BLaER1 treated with 17β-estradiol and CSF1 and Interleukin-3, amounts not matched to agents 10 nM and 100 nM (cell line): ENCODE data around the gene TRIM28.
"Not testable (repeated sequence)": the region's sequence is repeated elsewhere in the genome, so short reads cannot be mapped to it uniquely, and the experiment has no call there.

Source experiments
- H3K27ac ChIP-seq, 11 experiments: shearing (Covaris generic); formaldehyde crosslinking; 2 replicates each; pipeline ENCODE4 v1.8.1; 2022
- H3K27me3 ChIP-seq, 11 experiments: shearing (Covaris generic); formaldehyde crosslinking; 2 replicates each; pipeline ENCODE4 v1.8.1; 2022
- H3K36me3 ChIP-seq, 11 experiments: shearing (Covaris generic); formaldehyde crosslinking; 2 replicates each; pipeline ENCODE4 v1.8.1; 2022
- H3K4me1 ChIP-seq, 10 experiments: shearing (Covaris generic); formaldehyde crosslinking; 2 replicates each; pipeline ENCODE4 v1.8.1; 2022
- H3K4me2 ChIP-seq, 11 experiments: shearing (Covaris generic); formaldehyde crosslinking; 2 replicates each; pipeline ENCODE4 v1.8.1; 2022
- H3K4me3 ChIP-seq, 10 experiments: shearing (Covaris generic); formaldehyde crosslinking; 2 replicates each; pipeline ENCODE4 v1.8.1; 2022
- H3K9ac ChIP-seq, 11 experiments: shearing (Covaris generic); formaldehyde crosslinking; 2 replicates each; pipeline ENCODE4 v1.8.1; 2022
- H3K9me3 ChIP-seq, 11 experiments: shearing (Covaris generic); formaldehyde crosslinking; replicated peaks in 1 of 11; 2 replicates each; pipeline ENCODE4 v1.8.1; 2022
- H4K20me1 ChIP-seq, 11 experiments: shearing (Covaris generic); formaldehyde crosslinking; 2 replicates each; pipeline ENCODE4 v1.8.1; 2022
- Cebpa-rat ChIP-seq, 11 experiments: shearing (Covaris generic); IDR thresholded peaks; 2 replicates each; pipeline ENCODE4 v1.8.1; 2022

The TRIM28 gene

DNA sequence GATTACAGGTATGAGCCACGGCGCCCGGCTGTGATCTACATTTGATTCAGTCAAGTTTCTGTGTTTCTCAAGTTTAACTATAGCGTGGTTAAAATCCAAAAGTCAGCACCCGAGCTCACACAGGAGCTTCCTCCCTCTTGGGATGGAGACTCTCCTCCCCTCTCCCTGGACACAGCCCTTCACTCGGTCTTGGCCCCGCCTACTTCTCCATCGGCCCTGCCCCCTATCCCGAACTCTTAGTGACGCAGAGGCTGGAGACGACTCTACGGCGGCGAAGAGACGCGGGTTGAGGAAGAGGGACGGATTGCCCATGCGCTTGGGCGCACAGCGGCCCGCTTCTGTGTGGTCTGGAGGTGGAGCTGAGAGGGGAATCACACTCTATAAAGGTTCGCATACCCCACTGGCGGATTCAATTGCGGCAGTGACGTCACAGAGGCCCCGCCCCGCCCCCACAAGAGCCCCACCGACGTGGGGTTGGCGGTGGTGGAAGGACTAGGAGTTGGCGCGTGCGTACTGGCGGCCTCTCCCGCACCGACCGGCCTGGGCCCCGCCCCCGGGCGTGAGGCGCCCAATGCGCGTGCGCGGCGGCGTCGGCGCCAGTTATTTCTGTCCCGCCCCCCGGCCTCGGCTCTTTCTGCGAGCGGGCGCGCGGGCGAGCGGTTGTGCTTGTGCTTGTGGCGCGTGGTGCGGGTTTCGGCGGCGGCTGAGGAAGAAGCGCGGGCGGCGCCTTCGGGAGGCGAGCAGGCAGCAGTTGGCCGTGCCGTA, at the start of gene TRIM28:
TSS of gene TRIM28 (plus strand) at position 239 of the 765 bp plus-strand sequence. CDS start 694 bp downstream, outside the sequence.
- Histone ChIP-seq H3K4me1 (peaks cover 25 to 55% (median 41%) of the 10 kb centered on the region in 10 experiments), H3K27me3 (peaks cover 0 to 4% (median 0%) of the 10 kb centered on the region in 11 experiments; a peak in 2 of 22 replicates), H3K4me3 (peak within 1 kb of the TSS; percentile 90 to 100 (median 100)), H3K4me2 (peak within 1 kb of the TSS; percentile 94 to 100 (median 98)), H3K9me3 (peaks cover 0 to 6% (median 0%) of the 10 kb centered on the region in 11 experiments; a peak in 4 of 22 replicates), H3K27ac (peak within 1 kb of the TSS; percentile 88 to 99 (median 96)), H3K36me3 (peaks cover 28 to 43% (median 40%) of the 10 kb centered on the region in 11 experiments), H3K9ac (peak within 1 kb of the TSS; percentile 89 to 100 (median 96)), H4K20me1 (peaks cover 42 to 47% (median 46%) of the 10 kb centered on the region in 11 experiments)
- TF ChIP-seq Cebpa-rat (IDR thresholded peaks at IDR 0.05), result no peak

DNA sequence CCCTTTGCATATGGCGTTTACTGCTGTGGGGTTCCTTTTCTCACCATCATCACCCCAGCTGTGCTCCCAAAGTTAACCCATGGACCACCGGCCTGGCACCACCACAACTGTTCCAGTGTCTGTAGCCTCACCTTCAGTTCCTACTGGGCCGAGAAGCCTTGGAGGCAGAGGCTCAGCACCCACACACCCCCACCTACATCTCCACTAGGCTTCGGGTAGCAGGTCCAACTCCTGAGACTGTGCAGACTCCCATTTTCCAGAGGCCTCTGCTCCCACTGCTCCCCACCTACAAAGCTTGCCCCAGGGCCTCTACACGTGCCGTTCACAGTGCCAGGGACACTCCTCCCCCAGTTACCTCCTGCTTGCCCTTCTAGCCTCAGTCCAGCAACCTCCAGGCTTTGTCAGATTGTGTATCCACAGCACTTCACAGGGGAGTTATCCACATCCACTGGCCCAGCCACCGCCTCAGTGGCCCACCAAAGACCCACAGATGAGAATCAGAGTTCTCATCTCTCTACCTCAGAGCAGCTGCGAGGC, 46.2 kb upstream of the TRIM28 start:
- Histone ChIP-seq H3K9ac (peak overlapping the region in 3 of 11 experiments; percentile 74 to 78 (median 75); a peak in 5 of 22 replicates), H3K27ac (peak overlapping the region in 1 of 11 experiments; percentile 56; a peak in 2 of 22 replicates), H3K9me3 (peaks cover 0 to 9% (median 0%) of the 10 kb centered on the region in 11 experiments; a peak in 3 of 22 replicates), H3K4me1 (peaks cover 17 to 32% (median 25%) of the 10 kb centered on the region in 10 experiments), H4K20me1 (no peaks in the 10 kb centered on the region), H3K4me3 (peak overlapping the region in 4 of 10 experiments; percentile 57 to 68 (median 64); a peak in 5 of 20 replicates), H3K27me3 (no peaks in the 10 kb centered on the region), H3K4me2 (peak overlapping the region; percentile 72 to 99 (median 95); a peak in 21 of 22 replicates), H3K36me3 (no peaks in the 10 kb centered on the region)
- TF ChIP-seq Cebpa-rat (IDR thresholded peaks at IDR 0.05), result no peak

DNA sequence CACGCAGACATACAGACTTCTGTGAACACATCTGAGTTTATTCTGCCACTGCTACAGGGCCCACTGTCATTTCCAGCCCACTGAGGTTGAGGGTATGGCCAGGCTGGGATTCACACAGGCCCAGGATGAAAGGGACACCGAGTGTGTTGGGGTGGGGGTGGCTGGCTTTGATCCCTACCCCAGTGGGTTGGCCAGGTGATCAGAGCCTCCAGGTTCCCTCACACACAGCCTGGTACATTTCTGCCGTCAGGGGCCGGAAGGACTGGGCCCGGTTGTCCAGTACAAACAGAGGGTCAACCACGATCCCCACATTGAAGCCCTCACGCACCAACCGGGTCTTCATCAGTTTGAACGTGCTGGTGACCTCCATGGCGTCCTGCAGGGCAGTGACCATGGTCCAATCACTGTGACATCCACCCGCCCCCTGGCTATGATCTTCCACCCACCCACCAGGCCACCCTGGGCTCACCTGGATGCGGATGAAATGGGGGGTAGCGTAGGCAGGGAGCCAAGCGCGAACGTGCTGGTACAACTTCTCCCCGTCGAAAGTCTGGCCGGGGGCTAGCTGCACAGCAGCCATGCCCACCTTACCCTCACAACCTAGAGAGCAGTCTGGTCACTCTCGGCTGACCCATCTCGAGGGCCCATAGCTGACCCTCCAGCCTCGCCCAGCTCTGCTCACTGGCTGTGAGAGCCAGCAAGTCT, 45.4 kb upstream of the TRIM28 start:
- no peak for TF ChIP-seq Cebpa-rat (IDR thresholded peaks at IDR 0.05)
- no peaks in the 10 kb centered on the region for H3K27me3 ChIP-seq
- peak overlapping the region; percentile 54 to 68 (median 60) for H3K4me3 ChIP-seq
- H3K27ac ChIP-seq, result peak overlapping the region in 8 of 11 experiments; percentile 13 to 83 (median 49); a peak in 11 of 22 replicates
- peaks cover 0 to 9% (median 0%) of the 10 kb centered on the region in 11 experiments; a peak in 3 of 22 replicates for H3K9me3 ChIP-seq
- peak overlapping the region; percentile 72 to 99 (median 95) for H3K4me2 ChIP-seq
- H3K9ac ChIP-seq, result peak overlapping the region in 9 of 11 experiments; percentile 11 to 79 (median 74); a peak in 15 of 22 replicates
- H4K20me1 ChIP-seq, result no peaks in the 10 kb centered on the region
- H3K4me1 ChIP-seq, result peaks cover 17 to 32% (median 25%) of the 10 kb centered on the region in 10 experiments
- no peaks in the 10 kb centered on the region for H3K36me3 ChIP-seq

DNA sequence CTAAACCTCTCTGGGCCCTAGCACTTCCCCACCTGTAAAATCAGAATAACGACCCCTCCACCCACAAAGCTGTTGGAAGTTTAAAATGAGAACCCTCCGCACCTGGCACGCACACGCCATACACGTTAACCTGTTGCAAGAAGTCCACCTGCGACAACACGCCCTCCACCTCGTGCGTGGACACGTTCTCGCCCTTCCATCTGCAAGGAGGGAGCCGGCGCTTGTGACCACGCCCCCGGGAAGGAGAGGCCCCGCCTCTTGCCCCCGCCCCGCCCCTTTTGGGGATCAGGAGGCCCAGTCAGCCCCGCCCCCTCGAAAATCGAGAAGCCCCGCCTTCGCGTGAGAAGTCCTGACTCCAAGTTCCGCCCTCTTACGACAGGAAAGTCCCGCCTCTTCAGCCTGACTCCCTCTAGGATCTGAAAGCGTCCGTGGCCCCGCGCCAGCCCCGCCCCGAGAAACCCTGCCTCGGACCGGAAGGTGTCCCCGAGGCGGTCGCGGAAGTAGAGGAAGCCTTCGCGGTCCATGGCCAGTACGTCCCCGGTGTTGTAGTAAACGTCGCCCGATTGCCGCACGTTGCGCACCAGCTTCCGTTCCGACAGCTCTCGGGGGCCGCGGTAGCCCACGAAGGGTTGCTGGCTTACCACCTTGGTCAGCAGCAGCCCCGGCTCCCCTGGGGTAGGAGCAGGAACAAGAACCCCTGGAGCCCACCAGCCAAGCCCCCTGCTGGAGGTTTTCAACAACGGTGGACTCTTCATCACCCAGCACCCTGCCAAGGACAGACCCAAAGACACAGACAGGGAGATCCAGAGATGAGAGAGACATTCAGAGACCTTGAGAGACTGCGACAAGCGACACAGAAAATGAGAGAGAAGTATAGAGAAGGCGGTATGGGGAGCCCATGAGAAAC, 44.6 kb upstream of the TRIM28 start:
- peak in 2 of 11 experiments; percentile 48 to 71; a peak in 2 of 22 replicates for TF ChIP-seq Cebpa-rat (IDR thresholded peaks at IDR 0.05)
- peak overlapping the region; percentile 68 to 84 (median 78) for H3K9ac ChIP-seq

DNA sequence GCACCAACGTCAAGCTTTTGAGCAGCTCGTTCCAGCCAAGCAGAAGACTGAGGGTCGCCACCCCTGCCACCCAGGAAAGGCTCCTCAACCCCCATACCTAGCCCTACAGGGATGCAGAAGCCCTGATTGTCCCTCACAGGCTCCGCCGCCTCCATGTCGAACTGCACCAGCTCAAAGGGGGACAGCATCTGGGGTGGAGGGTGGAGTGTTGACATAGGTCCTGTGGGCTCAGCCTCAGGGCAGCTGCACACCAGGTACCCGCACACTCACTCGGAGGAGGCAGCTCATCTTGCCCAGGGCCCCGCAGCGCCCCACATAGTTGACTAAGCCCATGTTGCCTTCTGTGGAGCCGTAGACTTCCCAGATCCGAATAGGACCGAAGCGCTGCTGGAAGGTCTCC, 43.6 kb upstream of the TRIM28 start:
- H3K27me3 ChIP-seq, result no peaks in the 10 kb centered on the region
- H3K36me3 ChIP-seq, result no peaks in the 10 kb centered on the region
- peaks cover 17 to 32% (median 26%) of the 10 kb centered on the region in 10 experiments for H3K4me1 ChIP-seq
- H3K9me3 ChIP-seq, result peaks cover 0 to 9% (median 0%) of the 10 kb centered on the region in 11 experiments; a peak in 3 of 22 replicates
- peak overlapping the region in 4 of 11 experiments; percentile 76 to 81 (median 80); a peak in 5 of 22 replicates for H3K27ac ChIP-seq
- H4K20me1 ChIP-seq, result no peaks in the 10 kb centered on the region
- H3K4me2 ChIP-seq, result peak overlapping the region; percentile 77 to 99 (median 95); a peak in 21 of 22 replicates
- peak overlapping the region in 3 of 11 experiments; percentile 75 to 81 (median 79); a peak in 4 of 22 replicates for H3K9ac ChIP-seq
- H3K4me3 ChIP-seq, result peak overlapping the region in 7 of 10 experiments; percentile 56 to 68 (median 62); a peak in 13 of 20 replicates
- TF ChIP-seq Cebpa-rat (IDR thresholded peaks at IDR 0.05), result no peak

More for the DNA sequence above, 44.6 kb upstream of the TRIM28 start:
- H3K4me2 ChIP-seq, result peak overlapping the region; percentile 84 to 99 (median 96)
- H3K9me3 ChIP-seq, result peaks cover 0 to 9% (median 0%) of the 10 kb centered on the region in 11 experiments; a peak in 3 of 22 replicates
- no peaks in the 10 kb centered on the region for H3K36me3 ChIP-seq
- H3K27ac ChIP-seq, result peak overlapping the region; percentile 36 to 87 (median 79); a peak in 21 of 22 replicates
- H3K4me1 ChIP-seq, result peaks cover 17 to 32% (median 25%) of the 10 kb centered on the region in 10 experiments
- peak overlapping the region; percentile 54 to 68 (median 62) for H3K4me3 ChIP-seq
- no peaks in the 10 kb centered on the region for H3K27me3 ChIP-seq
- no peaks in the 10 kb centered on the region for H4K20me1 ChIP-seq

DNA sequence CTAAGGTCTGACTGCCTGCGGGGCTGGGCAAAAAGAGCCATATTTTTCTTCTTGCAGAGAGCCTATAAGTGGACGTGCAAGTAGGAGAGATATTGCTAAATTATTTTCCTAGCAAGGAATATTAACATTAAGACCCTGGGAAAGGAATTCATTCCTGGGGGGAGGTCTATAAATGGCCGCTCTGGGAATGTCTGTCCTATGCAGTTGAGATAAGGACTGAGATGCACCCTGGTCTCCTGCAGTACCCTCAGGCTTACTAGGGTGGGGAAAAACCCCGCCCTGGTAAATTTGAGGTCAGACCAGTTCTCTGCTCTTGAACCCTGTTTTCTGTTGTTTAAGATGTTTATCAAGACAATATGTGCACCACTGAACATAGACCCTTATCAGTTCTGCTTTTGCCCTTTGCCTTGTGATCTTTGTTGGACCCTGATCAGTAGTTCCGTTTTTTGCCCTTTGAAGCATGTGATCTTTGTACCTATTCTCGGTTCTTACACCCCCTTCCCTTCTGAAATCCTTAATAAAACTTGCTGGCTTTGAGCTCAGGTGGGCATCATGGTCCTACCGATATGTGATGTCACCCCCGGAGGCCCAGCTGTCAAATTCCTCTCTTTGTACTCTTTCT, 36.2 kb upstream of the TRIM28 start:
- not testable (repeated sequence) for H3K27ac ChIP-seq

DNA sequence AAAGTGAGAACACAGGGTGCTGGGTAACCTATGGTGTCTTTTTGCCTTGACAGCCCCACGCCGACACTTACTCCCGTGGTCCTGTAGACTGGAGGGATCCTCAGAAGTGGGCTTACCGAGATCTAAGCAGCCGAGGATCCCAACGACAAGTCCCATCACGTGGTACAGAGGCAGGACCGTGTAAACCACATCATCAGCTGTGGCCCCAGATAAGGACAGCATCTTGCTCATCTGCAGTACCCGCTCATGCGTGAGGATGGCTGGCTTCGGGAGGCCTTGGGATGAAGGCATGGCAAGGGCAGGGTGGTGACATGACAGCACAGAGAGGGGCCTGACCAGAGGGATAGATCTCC, 34.2 kb upstream of the TRIM28 start:
- H3K4me1 ChIP-seq, result peaks cover 12 to 35% (median 31%) of the 10 kb centered on the region in 10 experiments
- peaks cover 0 to 15% (median 0%) of the 10 kb centered on the region in 11 experiments; a peak in 7 of 22 replicates for H4K20me1 ChIP-seq
- peak overlapping the region in 9 of 11 experiments; percentile 8 to 78 (median 57); a peak in 17 of 22 replicates for H3K4me2 ChIP-seq
- H3K4me3 ChIP-seq, result no peak overlapping the region
- peaks cover 0 to 19% (median 0%) of the 10 kb centered on the region in 11 experiments; a peak in 4 of 22 replicates for H3K36me3 ChIP-seq
- TF ChIP-seq Cebpa-rat (IDR thresholded peaks at IDR 0.05), result no peak
- H3K27ac ChIP-seq, result peak overlapping the region in 6 of 11 experiments; percentile 10 to 57 (median 37); a peak in 8 of 22 replicates
- H3K27me3 ChIP-seq, result no peaks in the 10 kb centered on the region
- peak overlapping the region in 4 of 11 experiments; percentile 18 to 46 (median 33); a peak in 5 of 22 replicates for H3K9ac ChIP-seq
- H3K9me3 ChIP-seq, result peaks cover 27 to 43% (median 31%) of the 10 kb centered on the region in 11 experiments

More for the DNA sequence above, 36.2 kb upstream of the TRIM28 start:
- Histone ChIP-seq H4K20me1 (peaks cover 0 to 11% (median 0%) of the 10 kb centered on the region in 11 experiments; a peak in 3 of 22 replicates), H3K36me3 (peaks cover 0 to 11% (median 0%) of the 10 kb centered on the region in 11 experiments; a peak in 4 of 22 replicates), H3K9me3 (peaks cover 27 to 43% (median 31%) of the 10 kb centered on the region in 11 experiments), H3K4me1 (peaks cover 0 to 22% (median 17%) of the 10 kb centered on the region in 10 experiments; a peak in 16 of 20 replicates)
- H3K4me3 ChIP-seq, H3K4me2 ChIP-seq, H3K27me3 ChIP-seq, H3K9ac ChIP-seq: not testable (repeated sequence)
